ENCODE measurements around the gene GRAMD4. TPM values are rescaled to one million over a fixed set of nuclear protein-coding genes. Genes with fewer than 3 reads are reported as not detected.
A peak's percentile ranks its signal among the peaks of the same experiment; 100 is the strongest.

The GRAMD4 gene
- polyA plus RNA-seq, 1 experiment = 7.5 TPM

DNA sequence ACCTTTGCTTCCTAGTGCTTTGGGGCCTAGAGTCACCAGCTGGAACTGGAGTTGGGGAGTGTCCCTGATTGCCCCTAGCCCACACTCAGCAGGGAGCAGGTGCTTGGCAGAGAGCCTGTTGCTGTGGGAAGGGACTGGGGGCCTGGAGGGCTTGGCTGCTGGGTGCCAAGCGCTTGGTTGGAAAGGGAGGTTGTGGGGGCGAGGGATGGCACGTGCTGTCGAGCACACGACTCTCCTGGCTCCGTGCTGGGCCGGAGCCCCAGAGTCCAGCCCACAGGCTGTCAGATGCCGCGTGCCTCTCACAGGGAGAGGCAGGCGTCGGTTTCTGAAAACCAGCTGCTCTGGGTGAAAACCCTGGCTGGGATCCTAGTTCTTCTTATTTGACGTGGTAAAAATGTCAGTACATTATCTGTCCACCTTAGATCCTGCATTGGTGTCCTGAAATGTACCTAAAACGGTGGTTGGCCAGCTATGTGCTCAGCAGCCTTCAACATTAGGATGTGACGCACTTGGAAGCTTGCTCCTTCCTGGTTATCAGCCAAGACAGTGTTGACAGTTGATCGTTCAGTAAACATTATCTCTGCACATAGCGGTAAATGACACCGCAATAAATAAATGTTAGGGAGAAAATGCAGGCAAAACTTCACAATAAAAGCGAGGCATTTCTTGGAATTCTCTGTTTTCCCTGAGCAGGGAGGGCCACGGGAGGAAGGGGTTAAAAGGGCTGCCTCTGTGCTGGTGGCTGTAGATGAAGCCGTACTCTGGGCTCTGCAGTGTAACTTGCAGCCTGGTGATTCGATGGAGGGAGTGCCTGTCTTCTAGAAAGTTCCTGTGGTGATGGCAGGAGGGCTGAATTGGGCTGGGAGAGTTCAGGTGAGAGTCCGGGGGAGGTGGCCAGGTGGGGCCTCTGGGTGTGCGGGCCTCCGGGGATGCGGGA is 29.2 kb downstream of the GRAMD4 start:
- POLR2A ChIA-PET = interaction anchor here (1.5 kb wide), 1 partner anchor 9 kb away, joined by 4 read pairs; no protein-coding TSS in a partner anchor
- TF ChIP-seq, protein P1, sequence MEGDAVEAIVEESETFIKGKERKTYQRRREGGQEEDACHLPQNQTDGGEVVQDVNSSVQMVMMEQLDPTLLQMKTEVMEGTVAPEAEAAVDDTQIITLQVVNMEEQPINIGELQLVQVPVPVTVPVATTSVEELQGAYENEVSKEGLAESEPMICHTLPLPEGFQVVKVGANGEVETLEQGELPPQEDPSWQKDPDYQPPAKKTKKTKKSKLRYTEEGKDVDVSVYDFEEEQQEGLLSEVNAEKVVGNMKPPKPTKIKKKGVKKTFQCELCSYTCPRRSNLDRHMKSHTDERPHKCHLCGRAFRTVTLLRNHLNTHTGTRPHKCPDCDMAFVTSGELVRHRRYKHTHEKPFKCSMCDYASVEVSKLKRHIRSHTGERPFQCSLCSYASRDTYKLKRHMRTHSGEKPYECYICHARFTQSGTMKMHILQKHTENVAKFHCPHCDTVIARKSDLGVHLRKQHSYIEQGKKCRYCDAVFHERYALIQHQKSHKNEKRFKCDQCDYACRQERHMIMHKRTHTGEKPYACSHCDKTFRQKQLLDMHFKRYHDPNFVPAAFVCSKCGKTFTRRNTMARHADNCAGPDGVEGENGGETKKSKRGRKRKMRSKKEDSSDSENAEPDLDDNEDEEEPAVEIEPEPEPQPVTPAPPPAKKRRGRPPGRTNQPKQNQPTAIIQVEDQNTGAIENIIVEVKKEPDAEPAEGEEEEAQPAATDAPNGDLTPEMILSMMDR (IDR thresholded peaks at IDR 0.05; ENCODE audit: low read depth, low read length) = no peak
- DNase-seq (ENCODE audit: low read depth, low spot score) = peak; percentile 50
- Histone ChIP-seq H3K27me3 (ENCODE audit: control insufficient read depth, insufficient read depth, low read length) (peaks cover 3% of the 10 kb centered on the region), H3K4me3 (ENCODE audit: low read depth, low read length) (no peak overlapping the region), H3K27ac (ENCODE audit: low read depth, low read length) (peak overlapping the region; percentile 39), H3K9me3 (ENCODE audit: control insufficient read depth, insufficient read depth, low read length) (peaks cover 6% of the 10 kb centered on the region; the same call in 1 of the 2 replicates)
- CTCF ChIA-PET = interaction anchor here (0.7 kb wide), 1 partner anchor 86 kb away, joined by 3 read pairs; no protein-coding TSS in a partner anchor

- H3K4me3 ChIP-seq (ENCODE audit: low read depth, low read length) = no peak overlapping the region
- ChIA-PET POLR2A (interaction anchor here (1.5 kb wide), 1 partner anchor 10 kb away, joined by 4 read pairs; no protein-coding TSS in a partner anchor), CTCF (no interaction called here)
- peaks cover 6% of the 10 kb centered on the region; the same call in 1 of the 2 replicates for H3K9me3 ChIP-seq (ENCODE audit: control insufficient read depth, insufficient read depth, low read length)
- peaks cover 3% of the 10 kb centered on the region for H3K27me3 ChIP-seq (ENCODE audit: control insufficient read depth, insufficient read depth, low read length)
- H3K27ac ChIP-seq (ENCODE audit: low read depth, low read length) = no peak overlapping the region
- TF ChIP-seq, protein P1 (IDR thresholded peaks at IDR 0.05; ENCODE audit: low read depth, low read length) = no peak
- DNase-seq (ENCODE audit: low read depth, low spot score) = no peak
Observed at GRCh38 chr22:46650078-46650810, 30.1 kb downstream of the GRAMD4 start.

GRCh38 chr22:46651316-46651715 is 31.1 kb downstream of the GRAMD4 start:
- CTCF ChIA-PET = no interaction called here
- Histone ChIP-seq H3K27ac (ENCODE audit: low read depth, low read length) (no peak overlapping the region), H3K27me3 (ENCODE audit: control insufficient read depth, insufficient read depth, low read length) (peaks cover 3% of the 10 kb centered on the region), H3K9me3 (ENCODE audit: control insufficient read depth, insufficient read depth, low read length) (peaks cover 6% of the 10 kb centered on the region; the same call in 1 of the 2 replicates), H3K4me3 (ENCODE audit: low read depth, low read length) (no peak overlapping the region)
- no peak for DNase-seq (ENCODE audit: low read depth, low spot score)
- POLR2A ChIA-PET = no interaction called here
- TF ChIP-seq, protein P1 (IDR thresholded peaks at IDR 0.05; ENCODE audit: low read depth, low read length) = no peak

- no peak overlapping the region for H3K27ac ChIP-seq (ENCODE audit: low read depth, low read length)
- DNase-seq (ENCODE audit: low read depth, low spot score) = no peak
- TF ChIP-seq, protein P1 (IDR thresholded peaks at IDR 0.05; ENCODE audit: low read depth, low read length) = no peak
- no peak overlapping the region for H3K4me3 ChIP-seq (ENCODE audit: low read depth, low read length)
- H3K27me3 ChIP-seq (ENCODE audit: control insufficient read depth, insufficient read depth, low read length) = peaks cover 3% of the 10 kb centered on the region
- POLR2A ChIA-PET = interaction anchor here (0.6 to 1.4 kb wide), 2 partner anchors 12 to 53 kb away, joined by 3 to 4 read pairs; no protein-coding TSS in a partner anchor
- peaks cover 5% of the 10 kb centered on the region; the same call in 1 of the 2 replicates for H3K9me3 ChIP-seq (ENCODE audit: control insufficient read depth, insufficient read depth, low read length)
- CTCF ChIA-PET = no interaction called here
Observed at GRCh38 chr22:46652081-46652846, 32.1 kb downstream of the GRAMD4 start.

Measured in AG04450 (cell line).